ENCODE measurements around the gene EXOC1.
"Not testable (repeated sequence)": the region's sequence is repeated elsewhere in the genome, so short reads cannot be mapped to it uniquely, and the experiment has no call there.

EXOC1 gene

GRCh38 chr4:55841373-55842239 is 11.8 kb upstream of the EXOC1 start:
- not testable (repeated sequence) for H3K4me3 ChIP-seq (ENCODE audit: low read length); DNase-seq (ENCODE audit: low read depth, low spot score)

- DNase-seq (ENCODE audit: low read depth, low spot score); H3K4me3 ChIP-seq (ENCODE audit: low read length): not testable (repeated sequence)
Observed at GRCh38 chr4:55842312-55842711, 11.1 kb upstream of the EXOC1 start.

- DNase-seq (ENCODE audit: low read depth, low spot score): no peak
- no peak overlapping the region for H3K4me3 ChIP-seq (ENCODE audit: low read length)
Observed at GRCh38 chr4:55849724-55850123, 3.7 kb upstream of the EXOC1 start.

GRCh38 chr4:55851885-55852284 is 1.6 kb upstream of the EXOC1 start:
- DNase-seq (ENCODE audit: low read depth, low spot score): peak; percentile 51
- H3K4me3 ChIP-seq (ENCODE audit: low read length): no peak overlapping the region

- DNase-seq (ENCODE audit: low read depth, low spot score): no peak
- H3K4me3 ChIP-seq (ENCODE audit: low read length): peak overlapping the region; percentile 84
Observed at GRCh38 chr4:55854129-55854528, 681 bp downstream of the EXOC1 start.

- no peak overlapping the region for H3K4me3 ChIP-seq (ENCODE audit: low read length)
- DNase-seq (ENCODE audit: low read depth, low spot score): no peak
Observed at GRCh38 chr4:55857586-55857985, 4.1 kb downstream of the EXOC1 start.

- no peak overlapping the region for H3K4me3 ChIP-seq (ENCODE audit: low read length)
- DNase-seq (ENCODE audit: low read depth, low spot score): no peak
Observed at GRCh38 chr4:55859711-55860110, 6.3 kb downstream of the EXOC1 start.

GRCh38 chr4:55864577-55865223 is 11.3 kb downstream of the EXOC1 start:
- no peak overlapping the region for H3K4me3 ChIP-seq (ENCODE audit: low read length)
- no peak for DNase-seq (ENCODE audit: low read depth, low spot score)

GRCh38 chr4:55865228-55865806 is 11.9 kb downstream of the EXOC1 start:
- no peak for DNase-seq (ENCODE audit: low read depth, low spot score)

GRCh38 chr4:55866290-55866907 is 13.0 kb downstream of the EXOC1 start:
- H3K4me3 ChIP-seq (ENCODE audit: low read length): no peak overlapping the region
- no peak for DNase-seq (ENCODE audit: low read depth, low spot score)

More at GRCh38 chr4:55865228-55865806, 11.9 kb downstream of the EXOC1 start:
- no peak overlapping the region for H3K4me3 ChIP-seq (ENCODE audit: low read length)

- H3K4me3 ChIP-seq (ENCODE audit: low read length): no peak overlapping the region
Observed at GRCh38 chr4:55866973-55867574, 13.6 kb downstream of the EXOC1 start.

GRCh38 chr4:55868581-55869090 is 15.2 kb downstream of the EXOC1 start:
- no peak overlapping the region for H3K4me3 ChIP-seq (ENCODE audit: low read length)
- DNase-seq (ENCODE audit: low read depth, low spot score): no peak

More at GRCh38 chr4:55866973-55867574, 13.6 kb downstream of the EXOC1 start:
- peak; percentile 59 for DNase-seq (ENCODE audit: low read depth, low spot score)

- no peak for DNase-seq (ENCODE audit: low read depth, low spot score)
- H3K4me3 ChIP-seq (ENCODE audit: low read length): no peak overlapping the region
Observed at GRCh38 chr4:55871299-55871800, 17.9 kb downstream of the EXOC1 start.

GRCh38 chr4:55874831-55875230 is 21.4 kb downstream of the EXOC1 start:
- H3K4me3 ChIP-seq (ENCODE audit: low read length): no peak overlapping the region
- DNase-seq (ENCODE audit: low read depth, low spot score): no peak

- DNase-seq (ENCODE audit: low read depth, low spot score): no peak
- no peak overlapping the region for H3K4me3 ChIP-seq (ENCODE audit: low read length)
Observed at GRCh38 chr4:55876387-55876786, 22.9 kb downstream of the EXOC1 start.

- H3K4me3 ChIP-seq (ENCODE audit: low read length): no peak overlapping the region
- DNase-seq (ENCODE audit: low read depth, low spot score): no peak
Observed at GRCh38 chr4:55879224-55879623, 25.8 kb downstream of the EXOC1 start.

GRCh38 chr4:55880652-55881280 is 27.3 kb downstream of the EXOC1 start:
- no peak for DNase-seq (ENCODE audit: low read depth, low spot score)
- no peak overlapping the region for H3K4me3 ChIP-seq (ENCODE audit: low read length)

GRCh38 chr4:55884093-55884850 is 30.8 kb downstream of the EXOC1 start:
- DNase-seq (ENCODE audit: low read depth, low spot score): no peak

More at GRCh38 chr4:55884093-55884850, 30.8 kb downstream of the EXOC1 start:
- no peak overlapping the region for H3K4me3 ChIP-seq (ENCODE audit: low read length)
